CD4-positive, alpha-beta T cell treated with Interleukin-2 at 100 ng/mL for 4 hours (primary cell): ENCODE measurements around the gene MAGEA3.
"Not testable (repeated sequence)": the region's sequence is repeated elsewhere in the genome, so short reads cannot be mapped to it uniquely, and the experiment has no call there.

Experiments
- DNase-seq: peaks from one replicate; pipeline ENCODE4 v3.0.0-alpha.2; 2020; ENCODE audit warnings: low spot score

MAGEA3 gene

DNA sequence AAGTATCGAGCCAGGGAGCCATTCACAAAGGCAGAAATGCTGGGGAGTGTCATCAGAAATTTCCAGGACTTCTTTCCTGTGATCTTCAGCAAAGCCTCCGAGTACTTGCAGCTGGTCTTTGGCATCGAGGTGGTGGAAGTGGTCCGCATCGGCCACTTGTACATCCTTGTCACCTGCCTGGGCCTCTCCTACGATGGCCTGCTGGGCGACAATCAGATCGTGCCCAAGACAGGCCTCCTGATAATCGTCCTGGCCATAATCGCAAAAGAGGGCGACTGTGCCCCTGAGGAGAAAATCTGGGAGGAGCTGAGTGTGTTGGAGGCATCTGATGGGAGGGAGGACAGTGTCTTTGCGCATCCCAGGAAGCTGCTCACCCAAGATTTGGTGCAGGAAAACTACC is 37.9 kb downstream of the MAGEA3 start:
- not testable (repeated sequence) for DNase-seq

DNA sequence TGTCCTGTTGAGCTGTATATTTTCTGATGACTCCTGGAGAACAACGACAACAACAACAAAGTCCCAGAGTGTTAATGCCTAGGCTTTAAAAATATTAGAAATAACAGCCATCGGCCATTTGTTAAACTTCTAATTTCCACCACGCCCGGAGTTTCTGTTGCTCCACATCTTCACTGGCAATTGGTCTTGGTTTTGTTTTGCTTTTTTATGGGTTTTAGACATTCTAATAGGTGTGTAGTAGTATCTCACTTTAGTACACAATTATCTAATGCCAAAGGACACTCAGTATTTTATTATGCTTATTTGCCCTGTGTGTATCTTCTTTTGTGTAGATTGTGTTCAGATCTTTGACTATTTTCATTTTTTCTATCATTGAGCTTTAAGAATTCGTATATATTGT is 40.0 kb downstream of the MAGEA3 start:
- no peak for DNase-seq
